SK-N-SH treated with all-trans-retinoic acid at 6 μM for 48 hours (cell line): ENCODE data around the gene SUPV3L1.

ENCODE experiments used
- ATAC-seq: fragments of 200-7000 bp; cut with Tn5 transposase; 3 replicates; pipeline ENCODE4 v1.9.1; 2020; ENCODE audit warnings: mild to moderate bottlenecking, moderate library complexity
- ARNTL ChIP-seq: fragments of 450-650 bp; formaldehyde crosslinking; IDR thresholded peaks from 2 replicates; pipeline ENCODE4 v1.5.0; 2020; ENCODE audit warnings: low read depth, mild to moderate bottlenecking, moderate library complexity, borderline replicate concordance
- BACH2 ChIP-seq: fragments of 250-450 bp; sonication (Bioruptor Pico); IDR thresholded peaks from 2 replicates; pipeline ENCODE4 v1.9.0; 2021; ENCODE audit warnings: mild to moderate bottlenecking, borderline replicate concordance
- CREB5 ChIP-seq: fragments of 250-450 bp; sonication (Bioruptor Pico); IDR thresholded peaks from 2 replicates; pipeline ENCODE4 v1.5.1; 2020; ENCODE audit warnings: low read depth, mild to moderate bottlenecking, moderate library complexity
- CSDC2 ChIP-seq: fragments of 250-450 bp; sonication (Bioruptor Pico); IDR thresholded peaks from 2 replicates; pipeline ENCODE4 v1.5.0; 2020; ENCODE audit warnings: mild to moderate bottlenecking, moderate library complexity
- ESRRG ChIP-seq: fragments of 250-450 bp; sonication (Bioruptor Pico); IDR thresholded peaks from 2 replicates; pipeline ENCODE4 v1.6.1; 2021; ENCODE audit warnings: mild to moderate bottlenecking
- GLIS3 ChIP-seq: fragments of 250-450 bp; sonication (Bioruptor Pico); IDR thresholded peaks from 2 replicates; pipeline ENCODE4 v1.5.0; 2020; ENCODE audit warnings: mild to moderate bottlenecking, moderate library complexity
- OSR1 ChIP-seq: fragments of 250-450 bp; sonication (Bioruptor Pico); IDR thresholded peaks from 2 replicates; pipeline ENCODE4 v1.8.0; 2022; ENCODE audit warnings: moderate library complexity, mild to moderate bottlenecking, inconsistent platforms
- PATZ1 ChIP-seq: fragments of 250-450 bp; sonication (Bioruptor Pico); IDR thresholded peaks from 2 replicates; pipeline ENCODE4 v1.8.0; 2020; ENCODE audit warnings: mild to moderate bottlenecking, moderate library complexity, borderline replicate concordance
- POU6F1 ChIP-seq: fragments of 250-450 bp; sonication (Bioruptor Pico); IDR thresholded peaks from 2 replicates; pipeline ENCODE4 v1.8.0; 2021; ENCODE audit warnings: low read depth, mild to moderate bottlenecking, moderate library complexity, borderline replicate concordance
- PPARA ChIP-seq: fragments of 250-450 bp; sonication (Bioruptor Pico); IDR thresholded peaks from 2 replicates; pipeline ENCODE4 v1.5.0; 2020; ENCODE audit warnings: mild to moderate bottlenecking, borderline replicate concordance
- RARB ChIP-seq: fragments of 250-450 bp; sonication (Bioruptor Pico); IDR thresholded peaks from 2 replicates; pipeline ENCODE4 v1.8.0; 2021; ENCODE audit warnings: mild to moderate bottlenecking, moderate library complexity
- SNAI2 ChIP-seq: fragments of 250-450 bp; sonication (Bioruptor Pico); IDR thresholded peaks from 2 replicates; pipeline ENCODE4 v1.5.0; 2020; ENCODE audit warnings: mild to moderate bottlenecking, moderate library complexity
- TCF4 ChIP-seq: fragments of 250-450 bp; sonication (Bioruptor Pico); IDR thresholded peaks from 2 replicates; pipeline ENCODE4 v1.8.0; 2021; ENCODE audit warnings: mild to moderate bottlenecking, moderate library complexity, borderline replicate concordance
- TSHZ2 ChIP-seq: fragments of 250-450 bp; sonication (Bioruptor Pico); IDR thresholded peaks from 2 replicates; pipeline ENCODE4 v1.5.0; 2020; ENCODE audit warnings: mild to moderate bottlenecking, moderate library complexity
- ZC3H10 ChIP-seq: fragments of 250-450 bp; sonication (Bioruptor Pico); IDR thresholded peaks from 2 replicates; pipeline ENCODE4 v1.5.1; 2021; ENCODE audit warnings: mild to moderate bottlenecking, moderate library complexity
- ZFP3 ChIP-seq: fragments of 250-450 bp; sonication (Bioruptor Pico); IDR thresholded peaks from 2 replicates; pipeline ENCODE4 v1.5.0; 2020; ENCODE audit warnings: mild to moderate bottlenecking, moderate library complexity
- ZFP30 ChIP-seq: fragments of 450-650 bp; formaldehyde crosslinking; IDR thresholded peaks from 2 replicates; pipeline ENCODE4 v1.5.0; 2022; ENCODE audit warnings: mild to moderate bottlenecking, moderate library complexity
- ZNF565 ChIP-seq: fragments of 450-650 bp; formaldehyde crosslinking; conservative IDR thresholded peaks from 2 replicates; pipeline ENCODE4 v1.5.0; 2020; ENCODE audit warnings: low read depth, mild to moderate bottlenecking, moderate library complexity
- ZNF70 ChIP-seq: fragments of 450-650 bp; formaldehyde crosslinking; IDR thresholded peaks from 2 replicates; pipeline ENCODE4 v1.5.0; 2020; ENCODE audit warnings: mild to moderate bottlenecking, moderate library complexity
- ZNF8 ChIP-seq: fragments of 450-650 bp; formaldehyde crosslinking; IDR thresholded peaks from 2 replicates; pipeline ENCODE4 v1.5.0; 2020; ENCODE audit warnings: mild to moderate bottlenecking, moderate library complexity
- TF ChIP-seq, protein P1 (sequence below): fragments of 250-450 bp; sonication (Bioruptor Pico); IDR thresholded peaks from 2 replicates; pipeline ENCODE4 v1.5.1; 2021; ENCODE audit warnings: mild to moderate bottlenecking, moderate library complexity

Gene SUPV3L1

DNA sequence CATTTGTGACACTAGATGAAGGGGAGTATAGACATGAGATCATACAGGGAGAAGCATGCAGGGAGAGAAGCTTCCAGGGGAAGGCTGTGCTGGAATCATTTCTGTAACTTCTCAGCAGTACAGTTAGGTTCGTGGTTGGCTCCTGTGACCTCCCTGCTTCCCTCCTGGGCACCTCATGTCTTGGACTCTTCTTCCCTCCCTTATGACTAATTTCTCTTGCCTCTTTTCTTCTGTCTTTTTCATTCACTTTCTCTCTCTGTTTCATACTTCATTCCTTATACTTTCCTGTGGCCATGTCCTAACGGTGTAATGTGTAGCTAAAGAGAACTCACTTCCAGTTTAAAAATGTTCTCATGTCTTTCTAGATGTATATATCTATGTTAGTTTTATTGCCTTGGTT is 21.0 kb downstream of the SUPV3L1 start:
- TF ChIP-seq ZFP30 (CRISPR knock-in tag) (no peak), ZNF565 (no peak), ZNF8 (no peak)
- no peak for ATAC-seq

DNA sequence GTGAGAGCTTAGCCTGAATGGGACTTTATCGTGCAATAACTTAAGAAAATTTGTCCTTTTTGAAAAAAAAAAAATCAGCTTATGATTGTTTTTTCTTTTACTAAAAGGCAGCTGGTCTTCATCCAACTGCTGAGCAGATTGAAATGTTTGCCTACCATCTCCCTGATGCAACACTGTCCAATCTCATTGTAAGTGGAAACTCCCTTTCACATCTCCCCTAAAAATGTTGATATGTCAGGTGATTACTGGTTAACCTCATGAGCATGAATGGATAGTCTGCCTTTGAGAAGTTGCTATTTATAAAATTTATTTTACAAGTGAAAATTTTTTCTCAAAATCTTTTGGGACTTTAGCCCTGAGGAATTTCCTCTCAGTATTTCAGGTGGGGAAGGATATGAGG is 22.3 kb downstream of the SUPV3L1 start:
- no peak for ATAC-seq
- TF ChIP-seq PATZ1 (CRISPR knock-in tag): no peak
- no peak for TF ChIP-seq ESRRG (CRISPR knock-in tag)
- no peak for TF ChIP-seq TSHZ2 (CRISPR knock-in tag)
- TF ChIP-seq, protein P1, sequence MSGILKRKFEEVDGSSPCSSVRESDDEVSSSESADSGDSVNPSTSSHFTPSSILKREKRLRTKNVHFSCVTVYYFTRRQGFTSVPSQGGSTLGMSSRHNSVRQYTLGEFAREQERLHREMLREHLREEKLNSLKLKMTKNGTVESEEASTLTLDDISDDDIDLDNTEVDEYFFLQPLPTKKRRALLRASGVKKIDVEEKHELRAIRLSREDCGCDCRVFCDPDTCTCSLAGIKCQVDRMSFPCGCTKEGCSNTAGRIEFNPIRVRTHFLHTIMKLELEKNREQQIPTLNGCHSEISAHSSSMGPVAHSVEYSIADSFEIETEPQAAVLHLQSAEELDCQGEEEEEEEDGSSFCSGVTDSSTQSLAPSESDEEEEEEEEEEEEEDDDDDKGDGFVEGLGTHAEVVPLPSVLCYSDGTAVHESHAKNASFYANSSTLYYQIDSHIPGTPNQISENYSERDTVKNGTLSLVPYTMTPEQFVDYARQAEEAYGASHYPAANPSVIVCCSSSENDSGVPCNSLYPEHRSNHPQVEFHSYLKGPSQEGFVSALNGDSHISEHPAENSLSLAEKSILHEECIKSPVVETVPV: no peak
- no peak for TF ChIP-seq ZNF8
- no peak for TF ChIP-seq OSR1 (CRISPR knock-in tag)
- no peak for TF ChIP-seq TCF4 (CRISPR knock-in tag)
- no peak for TF ChIP-seq CSDC2 (CRISPR knock-in tag)
- TF ChIP-seq PPARA (CRISPR knock-in tag): no peak
- TF ChIP-seq ARNTL (CRISPR knock-in tag): no peak
- TF ChIP-seq ZNF565: no peak
- no peak for TF ChIP-seq ZNF70 (CRISPR knock-in tag)
- TF ChIP-seq POU6F1 (CRISPR knock-in tag): no peak
- no peak for TF ChIP-seq ZC3H10
- no peak for TF ChIP-seq BACH2 (CRISPR knock-in tag)
- no peak for TF ChIP-seq ZFP3 (CRISPR knock-in tag)
- no peak for TF ChIP-seq RARB (CRISPR knock-in tag)

DNA sequence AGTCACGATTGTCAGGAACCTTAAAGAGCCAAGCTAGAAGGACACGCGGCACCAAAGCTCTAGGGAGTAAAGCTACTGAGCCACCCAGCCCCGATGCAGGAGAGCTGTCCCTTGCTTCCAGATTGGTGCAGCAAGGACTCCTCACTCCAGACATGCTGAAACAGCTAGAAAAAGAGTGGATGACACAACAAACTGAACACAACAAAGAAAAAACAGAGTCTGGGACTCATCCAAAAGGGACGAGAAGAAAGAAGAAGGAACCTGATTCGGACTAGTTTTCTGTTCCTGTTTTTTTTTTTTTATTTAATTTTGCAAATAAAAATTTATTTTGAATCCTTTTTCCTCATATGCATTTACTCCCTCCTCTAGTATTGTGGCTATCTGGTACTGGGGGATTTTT is 28.7 kb downstream of the SUPV3L1 start:
- TF ChIP-seq TCF4 (CRISPR knock-in tag): no peak
- TF ChIP-seq ZFP3 (CRISPR knock-in tag): no peak
- TF ChIP-seq ZFP30 (CRISPR knock-in tag): no peak
- no peak for TF ChIP-seq ZC3H10
- ATAC-seq: no peak

GRCh38 chr10:69209787-69210484 is 29.9 kb downstream of the SUPV3L1 start:
- no peak for ATAC-seq
- TF ChIP-seq PPARA (CRISPR knock-in tag): no peak
- no peak for TF ChIP-seq ZNF8
- TF ChIP-seq SNAI2 (CRISPR knock-in tag): no peak
- no peak for TF ChIP-seq CREB5 (CRISPR knock-in tag)
- TF ChIP-seq GLIS3 (CRISPR knock-in tag): no peak
- TF ChIP-seq TSHZ2 (CRISPR knock-in tag): no peak
- TF ChIP-seq ARNTL (CRISPR knock-in tag): no peak
- no peak for TF ChIP-seq POU6F1 (CRISPR knock-in tag)
